GM18505 (cell line): ENCODE measurements around the gene SORCS2.
"Not testable (repeated sequence)": the region's sequence is repeated elsewhere in the genome, so short reads cannot be mapped to it uniquely, and the experiment has no call there.

ENCODE experiments used
- ATAC-seq: cut with Tn5 transposase; IDR thresholded peaks from one replicate; pipeline ENCODE4 v1.9.1; 2021; ENCODE audit not compliant: unreplicated experiment
- POLR2A ChIP-seq: IDR thresholded peaks from 4 replicates; pipeline ENCODE4 v1.6.1; 2011; ENCODE audit warnings: borderline replicate concordance; ENCODE audit not compliant: insufficient read depth, insufficient read length; ENCODE audit errors: extremely low read depth

SORCS2 gene

DNA sequence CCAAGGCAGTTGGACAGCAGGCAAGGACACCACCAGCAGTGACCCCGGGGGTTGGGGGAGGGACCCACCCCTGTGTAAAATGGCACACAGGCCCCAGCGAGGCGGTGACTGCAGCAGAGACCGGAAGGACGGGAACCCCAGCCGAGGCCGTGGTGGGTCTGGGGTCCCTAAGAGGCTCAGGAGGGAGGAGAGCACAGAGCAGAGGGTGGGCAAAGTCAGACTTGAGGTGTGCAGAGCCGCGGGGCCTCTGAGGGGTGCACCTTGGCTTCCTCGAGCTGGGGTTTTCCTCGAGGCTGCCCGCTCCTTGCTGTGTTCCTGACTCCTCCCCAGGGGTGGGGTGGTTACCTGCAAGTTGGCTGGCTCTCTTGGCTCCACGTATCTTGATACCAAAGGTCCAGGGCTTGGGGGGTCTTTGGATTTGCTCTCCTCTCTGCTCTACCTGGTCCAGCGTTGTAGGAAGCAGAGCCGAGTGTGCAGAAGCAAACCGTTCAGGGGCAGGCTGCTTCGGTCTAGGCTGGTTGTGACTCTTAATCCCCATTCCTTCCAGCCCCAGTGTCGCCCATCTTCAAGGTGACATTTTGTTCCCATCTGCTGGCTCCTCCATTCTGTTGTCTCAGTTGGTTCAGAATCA is 37.9 kb upstream of the SORCS2 start:
- TF ChIP-seq POLR2A = no peak
- no peak for ATAC-seq

DNA sequence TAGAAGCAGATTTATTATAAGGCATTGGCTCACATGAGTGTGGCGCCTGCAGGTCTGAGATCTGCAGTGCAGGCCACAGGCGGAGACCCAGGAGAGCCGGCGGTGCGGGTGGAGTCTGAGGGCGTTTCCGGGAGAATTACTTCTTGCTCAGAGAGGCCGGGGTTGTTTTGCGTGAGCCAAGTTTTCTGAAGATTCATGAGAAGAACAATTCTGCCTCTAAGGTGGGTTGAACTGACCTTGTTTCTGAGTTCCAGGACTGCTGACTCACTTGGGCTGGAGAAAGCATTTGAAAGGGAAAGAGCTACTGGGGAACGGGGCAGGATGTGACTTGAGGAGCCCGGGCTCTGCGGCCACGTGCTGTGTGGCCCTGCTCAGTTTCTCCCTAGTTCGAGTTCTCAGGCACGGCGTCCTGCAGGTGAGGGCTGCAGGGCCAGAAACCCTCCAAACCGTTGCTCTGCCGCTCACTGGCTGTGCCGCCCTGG is 36.7 kb upstream of the SORCS2 start:
- no peak for TF ChIP-seq POLR2A
- no peak for ATAC-seq

DNA sequence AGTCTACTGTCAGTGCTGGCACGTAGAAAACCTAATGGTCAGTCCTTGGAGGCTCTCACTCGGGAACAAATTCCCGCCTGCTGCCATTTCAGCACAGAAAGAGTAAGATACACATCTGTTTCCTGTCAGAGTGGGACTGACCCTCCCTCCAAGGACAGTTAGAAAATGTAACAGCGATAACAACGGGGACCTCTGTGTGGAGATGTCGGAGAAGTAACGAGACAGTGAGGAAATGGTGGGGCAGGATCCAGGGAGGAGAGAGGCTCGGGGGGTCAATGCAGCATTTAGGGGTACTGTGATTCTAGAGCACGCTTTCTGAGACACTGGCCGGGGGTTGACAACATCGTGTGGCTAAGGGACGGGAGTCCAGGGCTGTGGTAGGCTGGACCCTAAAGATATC is 36.0 kb upstream of the SORCS2 start:
- ATAC-seq = no peak
- no peak for TF ChIP-seq POLR2A

DNA sequence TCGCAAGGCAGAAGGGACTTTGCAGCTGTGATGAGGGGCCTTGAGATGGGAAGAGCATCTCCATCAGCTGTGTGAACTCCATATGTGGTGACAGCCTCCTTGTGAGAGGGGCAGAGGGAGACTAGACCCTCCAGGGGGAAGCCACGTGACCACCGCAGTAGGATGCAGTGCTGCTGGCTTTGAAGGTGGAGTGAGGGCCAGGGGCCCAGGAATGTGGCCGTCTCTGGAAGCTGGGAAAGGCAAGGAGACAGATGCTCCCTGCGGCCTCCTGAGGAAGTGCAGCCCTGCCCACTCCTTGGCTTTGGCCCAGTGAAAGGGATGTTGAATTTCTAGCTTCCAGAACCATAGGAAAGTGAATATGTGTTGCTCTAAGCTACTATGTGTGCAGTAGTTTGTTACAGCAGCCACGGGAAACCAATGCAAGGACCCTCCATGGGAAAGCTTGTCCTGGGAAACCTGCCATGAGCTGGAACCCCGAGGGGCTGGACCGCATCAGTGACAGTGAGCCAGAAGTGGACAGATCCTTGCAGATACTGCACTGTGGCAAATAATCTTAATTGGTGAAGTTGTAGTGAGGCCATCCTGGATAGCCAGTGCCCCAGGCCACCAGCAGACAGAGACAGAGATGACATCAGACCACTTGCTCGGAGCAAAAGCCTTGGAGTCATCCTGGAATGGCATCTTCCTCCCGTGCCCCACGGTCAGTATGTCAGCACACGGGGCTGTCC is 35.4 kb upstream of the SORCS2 start:
- no peak for TF ChIP-seq POLR2A
- no peak for ATAC-seq

DNA sequence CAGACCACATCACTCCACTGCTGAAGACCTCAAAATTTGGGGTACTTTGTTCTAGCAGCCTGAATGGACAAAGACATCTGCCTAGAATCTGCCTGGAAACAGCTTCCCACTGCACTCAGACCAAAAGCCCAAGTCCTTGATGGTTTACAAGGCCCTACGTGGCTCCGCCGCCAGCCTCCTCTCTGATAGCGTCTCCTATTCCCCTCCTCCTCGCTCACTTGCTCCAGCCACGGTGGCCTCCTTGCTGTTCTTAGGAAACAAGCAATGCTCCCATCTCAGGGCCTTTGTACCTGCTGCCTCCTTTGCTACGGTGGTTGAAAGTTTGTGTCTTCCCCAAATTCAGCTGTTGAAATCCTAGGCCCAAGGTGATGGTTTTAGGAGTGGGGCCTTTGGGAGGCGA is 34.7 kb upstream of the SORCS2 start:
- ATAC-seq = no peak
- no peak for TF ChIP-seq POLR2A

DNA sequence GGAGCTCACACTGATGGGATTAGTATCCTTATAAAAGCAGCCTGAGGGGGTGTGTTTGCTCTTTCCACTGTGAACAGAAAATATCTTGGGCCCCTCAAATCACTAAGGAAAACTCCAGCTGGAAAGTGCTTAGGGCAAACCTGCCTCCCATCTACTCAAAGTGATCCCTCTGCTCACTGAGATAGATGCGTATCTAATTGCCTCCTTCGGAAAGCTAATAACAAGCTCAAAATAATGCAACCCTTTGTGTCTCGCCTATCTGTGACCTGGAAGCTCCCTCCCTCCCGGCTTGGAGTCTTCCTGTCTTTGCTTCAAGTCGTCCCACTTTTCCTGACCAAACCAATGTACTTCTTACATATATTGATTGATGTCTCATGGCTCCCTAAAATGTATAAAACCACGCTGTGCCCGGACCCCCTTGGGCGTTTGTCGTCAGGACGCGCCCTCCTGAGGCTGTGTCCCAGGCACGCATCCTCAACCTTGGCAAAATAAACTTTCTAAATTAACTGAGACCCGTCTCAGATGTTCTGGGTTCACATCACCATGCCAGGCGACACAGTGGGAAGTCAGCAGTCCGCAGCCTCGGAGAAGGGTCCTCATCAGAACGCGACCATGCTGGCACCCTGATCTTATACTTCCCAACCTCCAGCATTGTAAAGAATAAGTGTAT is 34.1 kb upstream of the SORCS2 start:
- no peak for TF ChIP-seq POLR2A

DNA sequence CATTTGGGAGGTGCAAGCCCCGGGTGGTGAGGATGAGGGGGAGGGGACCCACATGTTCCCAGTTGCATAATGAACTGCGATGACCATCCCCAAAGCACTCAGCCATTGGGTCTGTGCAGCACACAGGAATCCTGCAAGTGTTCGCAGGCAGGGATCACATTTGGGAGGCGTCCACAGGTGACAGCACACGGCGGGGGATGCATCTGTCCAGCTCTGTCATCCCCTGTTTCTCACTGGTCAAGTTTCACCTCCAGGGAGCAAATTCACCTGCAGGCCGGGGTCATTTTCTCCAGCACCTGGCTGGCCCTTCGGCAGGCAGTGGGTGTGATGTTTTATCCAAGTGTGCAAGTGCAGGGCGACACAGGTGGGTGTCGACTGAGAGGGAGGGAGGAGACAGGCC is 33.3 kb upstream of the SORCS2 start:
- no peak for ATAC-seq
- TF ChIP-seq POLR2A = no peak

More for the DNA sequence above, 34.1 kb upstream of the SORCS2 start:
- no peak for ATAC-seq

DNA sequence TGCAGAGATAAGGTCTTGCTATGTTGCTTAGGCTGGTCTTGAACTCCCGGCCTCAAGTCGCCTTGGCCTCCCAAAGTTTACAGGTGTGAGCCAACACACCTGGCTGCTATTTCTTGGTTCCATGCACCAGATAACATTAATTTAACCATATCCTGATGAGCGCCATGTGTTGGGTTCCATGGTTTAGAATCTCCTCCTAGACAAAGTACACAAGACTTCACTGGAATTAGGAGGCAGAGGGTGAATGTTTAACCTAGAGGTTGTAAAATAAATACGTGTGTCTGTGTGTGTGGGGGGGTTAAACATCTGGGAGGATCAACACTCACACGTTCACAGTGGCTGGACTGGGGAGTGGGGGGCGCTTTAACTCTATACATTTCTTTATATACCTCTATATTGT is 32.4 kb upstream of the SORCS2 start:
- no peak for TF ChIP-seq POLR2A
- no peak for ATAC-seq

DNA sequence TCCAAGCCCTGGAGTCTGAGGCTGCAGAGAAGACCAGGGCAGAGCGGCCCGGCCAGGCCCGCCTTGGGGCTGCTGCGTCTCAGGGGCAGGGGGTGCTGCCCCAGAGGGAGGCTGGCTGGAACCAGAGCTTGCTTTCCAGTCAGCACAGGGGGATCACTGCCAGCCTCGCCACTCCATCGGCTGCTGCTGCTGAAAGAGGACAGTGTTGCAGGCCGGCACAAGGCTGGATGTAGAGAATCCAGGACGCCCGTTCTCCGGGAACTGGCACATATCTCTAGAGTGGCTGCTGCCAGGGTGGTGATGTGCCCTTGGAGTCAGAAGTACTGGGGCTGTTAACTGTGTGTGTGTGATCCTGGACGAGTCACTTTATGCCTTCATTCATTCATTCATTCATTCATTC is 31.9 kb upstream of the SORCS2 start:
- TF ChIP-seq POLR2A = no peak
- ATAC-seq = no peak

DNA sequence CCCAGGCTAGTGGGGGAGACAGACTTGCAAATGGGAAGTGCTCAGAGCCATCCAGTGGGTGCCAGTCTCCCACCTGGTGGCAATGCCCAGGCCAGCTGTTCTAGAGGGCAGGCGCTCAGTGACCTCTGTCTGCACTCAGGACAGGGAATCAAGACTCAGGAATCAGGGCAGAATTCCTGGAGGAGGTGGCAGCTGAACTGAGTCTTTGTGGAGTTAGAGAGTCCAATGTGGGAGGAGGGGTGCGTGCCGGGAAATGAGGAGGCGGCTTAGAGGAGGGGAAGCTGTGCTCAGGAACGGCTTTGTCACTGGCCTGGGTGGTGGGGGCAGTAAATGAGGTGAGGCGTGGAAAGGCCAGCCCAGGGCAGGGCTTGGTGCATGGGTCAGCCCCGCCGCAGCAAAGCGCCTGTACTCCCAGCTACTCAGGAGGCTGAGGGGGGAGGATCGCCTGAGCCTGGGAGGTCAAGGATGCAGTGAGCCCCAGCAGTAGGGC is 31.3 kb upstream of the SORCS2 start:
- ATAC-seq = no peak
- no peak for TF ChIP-seq POLR2A

DNA sequence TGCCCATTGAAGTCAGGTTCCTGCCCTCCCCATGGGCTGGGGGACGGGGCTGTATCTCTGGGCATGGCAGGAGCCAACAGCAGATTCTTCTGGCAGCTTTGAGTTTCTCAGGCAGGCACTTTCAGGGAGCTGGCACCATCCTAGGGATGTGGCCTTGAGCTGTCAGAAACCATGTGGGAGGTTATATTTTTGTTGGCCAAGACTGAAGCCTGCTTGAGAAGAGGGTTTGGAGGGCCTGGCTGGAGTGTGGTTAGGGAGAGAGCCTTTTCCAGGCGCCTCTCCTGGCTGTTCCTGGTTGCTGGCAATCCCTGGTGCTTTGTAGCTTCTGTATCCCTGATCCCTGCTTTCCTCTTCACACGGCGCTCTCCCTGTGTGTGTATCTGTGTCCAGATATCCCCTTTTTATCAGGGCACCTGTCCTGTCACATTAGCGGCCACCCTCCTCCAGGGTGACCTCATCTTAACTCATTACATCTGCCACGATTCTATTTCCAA is 30.6 kb upstream of the SORCS2 start:
- TF ChIP-seq POLR2A = no peak
- ATAC-seq = no peak

DNA sequence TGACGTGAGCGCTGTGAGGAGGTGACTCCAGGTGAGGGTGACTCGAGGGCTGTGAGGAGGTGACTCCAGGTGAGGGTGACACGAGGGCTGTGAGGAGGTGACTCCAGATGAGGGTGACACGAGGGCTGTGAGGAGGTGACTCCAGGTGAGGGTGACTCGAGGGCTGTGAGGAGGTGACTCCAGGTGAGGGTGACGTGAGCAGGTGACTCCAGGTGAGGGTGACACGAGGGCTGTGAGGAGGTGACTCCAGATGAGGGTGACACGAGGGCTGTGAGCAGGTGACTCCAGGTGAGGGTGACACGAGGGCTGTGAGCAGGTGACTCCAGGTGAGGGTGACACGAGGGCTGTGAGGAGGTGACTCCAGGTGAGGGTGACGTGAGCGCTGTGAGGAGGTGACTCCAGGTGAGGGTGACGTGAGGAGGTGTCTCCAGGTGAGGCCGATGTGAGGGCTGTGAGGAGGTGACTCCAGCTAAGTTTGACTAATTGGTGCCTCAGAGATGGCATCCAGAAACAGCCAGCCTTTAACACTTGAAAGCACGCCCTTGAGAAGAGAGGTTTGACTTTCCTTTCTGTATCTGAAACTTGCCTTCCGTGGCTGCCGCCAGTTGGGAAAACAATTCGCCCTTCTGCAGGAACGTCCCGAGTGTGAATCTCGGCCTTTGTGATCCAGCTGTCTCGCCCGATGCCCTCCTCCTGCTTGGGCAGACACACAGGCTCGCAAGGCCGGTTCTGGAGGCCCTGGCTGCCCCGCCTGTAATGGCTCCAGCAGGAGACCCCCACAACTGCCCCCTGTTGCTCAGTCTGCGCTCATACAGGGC is 27.1 kb upstream of the SORCS2 start:
- ATAC-seq = not testable (repeated sequence)

DNA sequence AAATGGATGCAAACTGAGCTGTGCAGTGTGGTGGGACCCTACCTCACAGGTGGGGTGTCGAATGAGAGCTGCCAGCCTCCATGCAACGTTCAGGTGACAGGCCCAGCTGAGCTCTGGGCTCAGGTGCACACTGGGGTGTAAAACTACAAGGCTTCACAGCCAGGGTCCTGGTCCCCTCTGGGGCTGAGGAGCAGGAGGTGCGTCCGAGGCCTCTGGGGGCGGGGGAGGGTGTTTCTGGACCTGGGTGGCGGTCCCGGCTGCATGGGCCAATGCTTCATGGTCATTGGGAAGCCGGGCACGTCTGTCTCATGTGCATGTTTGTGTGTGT is 26.5 kb upstream of the SORCS2 start:
- TF ChIP-seq POLR2A = no peak
- no peak for ATAC-seq

DNA sequence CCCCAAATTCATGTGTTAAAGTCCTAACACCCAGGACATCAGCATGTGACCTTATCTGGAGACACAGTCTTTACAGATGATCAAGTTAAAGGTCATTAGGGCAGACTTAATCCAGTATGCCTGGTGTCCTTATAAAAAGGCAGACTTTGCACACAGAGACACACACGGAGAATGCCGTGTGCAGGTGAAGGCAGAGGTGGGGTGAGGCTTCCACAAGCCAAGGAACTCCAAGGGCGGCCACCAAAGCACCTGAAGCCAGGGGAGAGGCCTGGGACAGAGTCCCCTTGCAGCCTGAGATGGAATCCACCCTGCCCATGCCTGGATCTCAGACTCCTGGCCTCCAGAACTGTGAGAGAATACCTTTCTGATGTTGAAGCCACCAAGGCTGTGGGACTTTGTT is 26.1 kb upstream of the SORCS2 start:
- no peak for TF ChIP-seq POLR2A
- no peak for ATAC-seq
